Vagina (tissue), 2 donors: ENCODE data around the gene ZBTB47. TPM values are rescaled to one million over a fixed set of nuclear protein-coding genes. Genes with fewer than 3 reads are reported as not detected.

Experiments used
- DNase-seq, 2 donors: peaks; one replicate each; pipeline ENCODE4 v3.0.0-alpha.2; 2017; ENCODE audit errors: extremely low spot score in 2 of 2
- H3K27ac ChIP-seq: fragments of 200-600 bp; sonication (generic); one replicate; pipeline ENCODE4 v1.5.1; 2019
- H3K27me3 ChIP-seq: fragments of 200-600 bp; sonication (generic); one replicate; pipeline ENCODE4 v1.5.1; 2019
- H3K36me3 ChIP-seq, 2 donors: fragments of 200-600 bp; sonication (generic); one replicate each; pipeline ENCODE4 v1.5.1; 2017 to 2019
- H3K4me1 ChIP-seq: fragments of 200-600 bp; sonication (generic); one replicate; pipeline ENCODE4 v1.5.1; 2019
- H3K4me3 ChIP-seq, 2 donors: fragments of 200-600 bp; sonication (generic); 1 replicate in 1 of 2; 2 replicates in 1 of 2; pipeline ENCODE4 v1.5.1; 2016 to 2019
- H3K9me3 ChIP-seq: fragments of 200-600 bp; sonication (generic); one replicate; pipeline ENCODE4 v1.5.1; 2019
- POLR2A ChIP-seq, 2 donors: fragments of 450-650 bp; IDR thresholded peaks; one replicate each; pipeline ENCODE4 v1.6.1; 2017; ENCODE audit warnings: antibody characterized with exemption in 2 of 2, mild to moderate bottlenecking in 2 of 2, moderate library complexity in 2 of 2
- POLR2AphosphoS5 ChIP-seq, 2 donors: sonication (generic); formaldehyde crosslinking; IDR thresholded peaks; one replicate each; pipeline ENCODE4 v1.9.0; 2017; ENCODE audit warnings: antibody characterized with exemption in 2 of 2, mild to moderate bottlenecking in 2 of 2, low read depth in 1 of 2; ENCODE audit not compliant: insufficient read depth in 1 of 2
- intact Hi-C: fragments of 100-400 bp; cut with DNase I; formaldehyde crosslinking; loops from one replicate; pipeline ENCODE4 v1.15.1; 2023
- total RNA-seq: library from RNA; depleted of rRNA; stranded (reverse); fragments of >200 nt; gene quantifications from one replicate; pipeline ENCODE4 v1.2.3, GENCODE V29; 2016
- TF ChIP-seq, protein P1 (sequence below), 3 experiments: fragments of 450-650 bp in 2 of 3; fragments of 200-600 bp in 1 of 3; sonication (generic) in 1 of 3; IDR thresholded peaks; one replicate each; pipeline ENCODE4 v1.5.1; 2017 to 2019; ENCODE audit warnings: antibody characterized with exemption in 3 of 3, mild to moderate bottlenecking in 2 of 3, moderate library complexity in 2 of 3

Gene ZBTB47
- total RNA-seq, 1 donor from 2014 or later = 47.9 TPM

DNA sequence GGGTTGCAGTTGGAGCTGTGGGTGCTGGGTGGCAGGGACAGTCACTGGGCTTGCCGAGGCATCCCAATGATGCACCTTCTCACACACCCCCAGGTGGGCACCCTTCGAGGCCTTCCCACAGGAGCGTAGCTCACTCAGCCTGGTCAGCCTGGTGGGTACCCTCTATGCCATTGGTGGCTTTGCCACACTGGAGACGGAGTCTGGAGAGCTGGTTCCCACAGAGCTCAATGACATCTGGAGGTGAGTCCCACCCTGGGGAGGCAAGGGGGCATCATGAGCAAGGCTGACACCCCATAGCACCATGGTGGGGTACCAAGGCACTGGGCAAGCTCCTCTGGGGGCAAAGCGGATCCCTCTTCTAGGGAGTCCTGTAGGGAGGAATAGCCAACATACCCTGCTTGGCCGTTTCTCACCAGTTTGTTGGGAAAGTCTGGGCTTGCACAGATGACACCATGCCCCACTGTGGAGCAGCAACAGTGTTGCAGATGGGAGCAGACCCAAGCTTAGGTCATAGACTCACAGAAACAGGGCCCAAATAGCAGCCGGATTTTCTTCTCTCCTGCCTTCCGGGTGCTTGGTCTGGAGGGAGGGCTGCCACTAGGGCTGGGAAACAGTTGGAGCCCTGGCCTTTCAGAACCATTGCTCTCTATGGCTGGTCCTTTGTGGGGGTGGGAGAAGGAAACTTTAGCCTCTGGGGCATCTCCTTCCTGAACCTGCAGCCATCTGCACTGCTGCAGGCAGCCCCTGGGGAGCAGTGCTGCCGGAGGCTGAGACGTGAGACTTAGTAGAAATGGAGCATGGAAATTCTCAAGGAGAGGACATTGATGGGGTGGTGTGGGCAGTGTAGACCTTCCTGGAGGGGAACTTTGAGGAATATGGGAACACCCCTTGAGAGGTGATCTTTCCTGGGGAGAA lies 37.5 kb downstream of the ZBTB47 start:
- no peak for TF ChIP-seq POLR2A (IDR thresholded peaks at IDR 0.05)
- TF ChIP-seq, protein P1, sequence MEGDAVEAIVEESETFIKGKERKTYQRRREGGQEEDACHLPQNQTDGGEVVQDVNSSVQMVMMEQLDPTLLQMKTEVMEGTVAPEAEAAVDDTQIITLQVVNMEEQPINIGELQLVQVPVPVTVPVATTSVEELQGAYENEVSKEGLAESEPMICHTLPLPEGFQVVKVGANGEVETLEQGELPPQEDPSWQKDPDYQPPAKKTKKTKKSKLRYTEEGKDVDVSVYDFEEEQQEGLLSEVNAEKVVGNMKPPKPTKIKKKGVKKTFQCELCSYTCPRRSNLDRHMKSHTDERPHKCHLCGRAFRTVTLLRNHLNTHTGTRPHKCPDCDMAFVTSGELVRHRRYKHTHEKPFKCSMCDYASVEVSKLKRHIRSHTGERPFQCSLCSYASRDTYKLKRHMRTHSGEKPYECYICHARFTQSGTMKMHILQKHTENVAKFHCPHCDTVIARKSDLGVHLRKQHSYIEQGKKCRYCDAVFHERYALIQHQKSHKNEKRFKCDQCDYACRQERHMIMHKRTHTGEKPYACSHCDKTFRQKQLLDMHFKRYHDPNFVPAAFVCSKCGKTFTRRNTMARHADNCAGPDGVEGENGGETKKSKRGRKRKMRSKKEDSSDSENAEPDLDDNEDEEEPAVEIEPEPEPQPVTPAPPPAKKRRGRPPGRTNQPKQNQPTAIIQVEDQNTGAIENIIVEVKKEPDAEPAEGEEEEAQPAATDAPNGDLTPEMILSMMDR (IDR thresholded peaks at IDR 0.05) = no peak
- TF ChIP-seq POLR2AphosphoS5 (IDR thresholded peaks at IDR 0.05; ENCODE audit: insufficient read depth in 1 of 2, low read depth in 1 of 2) = no peak
- H3K4me3 ChIP-seq = no peak overlapping the region
- no peaks in the 10 kb centered on the region for H3K9me3 ChIP-seq
- H3K4me1 ChIP-seq = peaks cover 3% of the 10 kb centered on the region
- no peaks in the 10 kb centered on the region for H3K36me3 ChIP-seq
- H3K27ac ChIP-seq = no peak overlapping the region
- intact Hi-C loops = no loop called here
- no peaks in the 10 kb centered on the region for H3K27me3 ChIP-seq
- DNase-seq = no peak

DNA sequence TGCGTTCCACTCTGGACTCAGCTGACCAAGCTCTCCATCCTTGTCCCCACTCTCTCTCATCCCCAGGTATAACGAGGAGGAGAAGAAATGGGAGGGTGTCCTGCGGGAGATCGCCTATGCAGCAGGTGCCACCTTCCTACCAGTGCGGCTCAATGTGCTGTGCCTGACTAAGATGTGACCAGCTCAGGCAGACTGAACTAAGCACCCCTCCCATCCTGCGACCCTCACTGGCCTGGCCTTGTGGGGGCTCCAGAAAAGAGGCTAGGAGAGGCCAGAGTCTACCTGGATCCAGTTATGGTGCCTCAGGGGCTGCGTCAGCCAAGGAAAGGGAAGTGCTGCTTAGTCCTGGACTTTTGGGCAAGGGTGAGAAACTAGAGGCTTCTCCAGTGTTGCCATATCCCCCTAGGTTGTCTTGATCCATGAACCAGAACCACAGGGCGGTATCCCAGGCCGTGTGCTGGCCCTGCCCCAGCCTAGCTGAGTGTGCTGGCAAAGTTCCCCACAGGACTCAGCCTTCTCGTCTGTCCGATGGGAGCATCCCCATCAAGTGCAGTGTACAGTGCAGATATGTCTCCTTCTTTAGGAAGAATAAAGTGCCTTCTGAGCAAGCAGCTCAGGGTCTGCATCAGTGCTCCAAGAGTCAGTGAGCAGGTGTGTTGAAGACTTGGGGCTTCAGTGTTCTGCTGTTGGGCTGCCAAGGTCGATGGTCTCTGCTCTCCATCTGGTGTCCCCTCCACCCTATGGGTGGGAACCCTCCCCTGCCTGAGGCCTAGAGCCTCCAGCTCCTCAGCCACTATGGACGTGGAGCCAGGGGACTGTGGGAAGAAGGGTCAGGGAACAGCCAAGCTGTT lies 38.5 kb downstream of the ZBTB47 start:
- intact Hi-C loops = no loop called here
- H3K27me3 ChIP-seq = no peaks in the 10 kb centered on the region
- no peaks in the 10 kb centered on the region for H3K9me3 ChIP-seq
- DNase-seq = no peak
- H3K27ac ChIP-seq = no peak overlapping the region
- no peaks in the 10 kb centered on the region for H3K36me3 ChIP-seq
- H3K4me1 ChIP-seq = no peaks in the 10 kb centered on the region
- TF ChIP-seq POLR2AphosphoS5 (IDR thresholded peaks at IDR 0.05; ENCODE audit: insufficient read depth in 1 of 2, low read depth in 1 of 2) = no peak
- no peak for TF ChIP-seq POLR2A (IDR thresholded peaks at IDR 0.05)
- TF ChIP-seq, protein P1 (IDR thresholded peaks at IDR 0.05) = no peak
- no peak overlapping the region for H3K4me3 ChIP-seq

DNA sequence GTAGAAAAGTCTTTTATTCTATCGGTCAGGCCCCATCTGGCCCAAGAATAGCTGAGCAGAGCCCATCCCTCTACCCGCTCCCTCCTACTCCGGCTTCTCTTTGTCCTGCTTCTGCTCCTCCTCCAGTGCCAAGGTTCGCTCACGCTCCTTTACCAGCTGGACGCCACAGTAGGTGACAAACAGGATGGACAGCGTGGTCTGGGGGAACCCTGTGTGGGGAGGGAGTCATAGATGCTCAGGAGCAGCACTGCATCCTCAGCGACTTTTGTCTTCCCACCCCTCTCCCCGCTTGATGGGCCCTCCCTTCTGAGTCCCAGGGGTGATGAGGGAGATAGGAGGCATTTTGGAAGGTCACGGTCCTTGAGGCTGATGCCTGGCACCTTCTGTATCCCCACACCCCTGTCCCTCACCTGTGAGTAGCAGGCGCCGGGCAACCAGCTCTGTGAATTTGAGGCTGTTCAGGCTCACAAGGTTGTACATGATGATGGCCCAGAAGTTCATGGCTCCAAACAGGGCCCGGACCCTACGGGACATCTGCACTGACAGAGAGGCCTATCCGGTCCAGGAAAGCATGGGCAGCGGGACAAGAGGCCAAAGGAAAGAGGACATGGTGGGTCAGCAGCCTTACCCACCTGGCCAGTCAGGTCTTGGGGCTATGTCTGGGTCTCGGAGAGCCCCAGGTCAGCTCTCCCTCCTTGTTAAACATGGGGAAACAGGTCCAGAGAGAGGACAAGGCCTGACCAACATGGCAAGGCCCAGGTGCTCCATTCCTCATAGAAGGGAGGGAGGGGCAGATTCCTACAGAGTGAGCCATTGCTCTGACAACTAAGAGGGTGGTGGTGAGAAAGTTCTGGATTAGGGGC lies 39.4 kb downstream of the ZBTB47 start:
- intact Hi-C loops = no loop called here
- TF ChIP-seq POLR2AphosphoS5 (IDR thresholded peaks at IDR 0.05; ENCODE audit: insufficient read depth in 1 of 2, low read depth in 1 of 2) (no peak), POLR2A (IDR thresholded peaks at IDR 0.05) (no peak)
- TF ChIP-seq, protein P1 (IDR thresholded peaks at IDR 0.05) = no peak
- no peak overlapping the region for H3K4me3 ChIP-seq
- H3K4me1 ChIP-seq = no peaks in the 10 kb centered on the region
- H3K27ac ChIP-seq = no peak overlapping the region
- H3K9me3 ChIP-seq = no peaks in the 10 kb centered on the region
- H3K36me3 ChIP-seq = no peaks in the 10 kb centered on the region
- no peak for DNase-seq
- no peaks in the 10 kb centered on the region for H3K27me3 ChIP-seq

DNA sequence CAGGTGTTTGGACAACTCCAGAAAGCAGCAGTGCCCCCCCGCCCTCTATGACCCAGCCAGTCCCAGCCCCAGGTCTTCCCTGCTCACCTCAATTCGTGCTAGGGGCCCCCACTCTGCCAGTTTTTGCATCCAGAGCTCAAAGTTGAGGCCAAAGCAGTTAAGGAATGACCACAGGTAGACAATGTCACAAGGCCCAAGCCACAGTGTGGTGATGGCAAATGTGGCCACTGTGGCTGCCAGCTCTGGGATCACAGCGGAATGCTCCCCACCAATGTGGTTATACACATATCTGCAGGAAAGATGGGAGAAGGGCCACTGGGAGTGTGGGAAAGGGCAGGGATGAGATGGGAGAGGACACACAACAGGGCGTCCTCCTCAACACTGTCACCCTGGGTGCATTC lies 40.0 kb downstream of the ZBTB47 start:
- DNase-seq = no peak
- Histone ChIP-seq H3K36me3 (no peaks in the 10 kb centered on the region), H3K4me3 (no peak overlapping the region), H3K27ac (no peak overlapping the region), H3K27me3 (no peaks in the 10 kb centered on the region), H3K9me3 (no peaks in the 10 kb centered on the region), H3K4me1 (no peaks in the 10 kb centered on the region)
- TF ChIP-seq, protein P1 (IDR thresholded peaks at IDR 0.05) = no peak
- TF ChIP-seq POLR2A (IDR thresholded peaks at IDR 0.05) = no peak
- no peak for TF ChIP-seq POLR2AphosphoS5 (IDR thresholded peaks at IDR 0.05; ENCODE audit: insufficient read depth in 1 of 2, low read depth in 1 of 2)
- intact Hi-C loops = no loop called here
